ENCODE measurements around the gene LRCH4.

DNA sequence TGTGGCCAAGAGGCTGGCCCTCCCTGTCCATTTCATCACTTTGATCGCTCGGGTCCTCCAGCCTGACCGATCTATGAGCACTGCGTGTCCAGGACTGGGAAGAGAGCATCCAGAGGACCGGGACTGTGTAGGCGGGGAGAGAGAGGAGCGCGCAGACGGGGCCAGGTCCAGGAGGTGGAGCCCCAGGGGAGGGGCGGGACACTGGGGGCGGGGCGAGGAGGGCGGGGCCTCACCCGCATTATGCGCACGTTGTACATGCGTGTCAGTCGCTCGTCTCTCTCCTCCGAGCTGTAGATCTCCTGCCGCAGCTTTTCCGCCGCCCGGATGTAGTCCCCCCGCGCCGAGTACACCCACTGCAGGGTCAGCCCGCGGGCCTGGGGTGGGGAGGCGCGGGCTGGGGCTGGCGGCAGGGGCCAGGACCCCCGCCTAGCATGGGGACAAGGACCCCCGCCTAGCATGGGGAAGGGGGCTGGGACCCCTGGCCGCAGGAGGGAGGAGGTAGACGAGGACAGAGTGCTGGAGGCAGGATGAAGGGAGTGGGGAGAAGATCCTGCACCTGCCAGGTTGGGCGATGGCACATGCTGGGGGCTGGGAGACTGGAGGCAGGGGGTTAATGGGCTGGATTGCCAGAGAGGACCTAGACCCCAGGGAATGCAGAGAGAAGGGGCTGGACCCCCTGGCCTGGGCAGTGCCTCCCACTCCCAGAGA, 40.8 kb upstream of the LRCH4 start:
- TF ChIP-seq, protein P1, sequence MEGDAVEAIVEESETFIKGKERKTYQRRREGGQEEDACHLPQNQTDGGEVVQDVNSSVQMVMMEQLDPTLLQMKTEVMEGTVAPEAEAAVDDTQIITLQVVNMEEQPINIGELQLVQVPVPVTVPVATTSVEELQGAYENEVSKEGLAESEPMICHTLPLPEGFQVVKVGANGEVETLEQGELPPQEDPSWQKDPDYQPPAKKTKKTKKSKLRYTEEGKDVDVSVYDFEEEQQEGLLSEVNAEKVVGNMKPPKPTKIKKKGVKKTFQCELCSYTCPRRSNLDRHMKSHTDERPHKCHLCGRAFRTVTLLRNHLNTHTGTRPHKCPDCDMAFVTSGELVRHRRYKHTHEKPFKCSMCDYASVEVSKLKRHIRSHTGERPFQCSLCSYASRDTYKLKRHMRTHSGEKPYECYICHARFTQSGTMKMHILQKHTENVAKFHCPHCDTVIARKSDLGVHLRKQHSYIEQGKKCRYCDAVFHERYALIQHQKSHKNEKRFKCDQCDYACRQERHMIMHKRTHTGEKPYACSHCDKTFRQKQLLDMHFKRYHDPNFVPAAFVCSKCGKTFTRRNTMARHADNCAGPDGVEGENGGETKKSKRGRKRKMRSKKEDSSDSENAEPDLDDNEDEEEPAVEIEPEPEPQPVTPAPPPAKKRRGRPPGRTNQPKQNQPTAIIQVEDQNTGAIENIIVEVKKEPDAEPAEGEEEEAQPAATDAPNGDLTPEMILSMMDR (conservative IDR thresholded peaks at IDR 0.05; ENCODE audit: low read length) = no peak
- TF ChIP-seq EZH2phosphoT487 (IDR thresholded peaks at IDR 0.05; ENCODE audit: borderline replicate concordance, low read depth, low read length) = no peak
